HG03521 (cell line): ENCODE results near the gene PTDSS2.
"Not testable (repeated sequence)": the region's sequence is repeated elsewhere in the genome, so short reads cannot be mapped to it uniquely, and the experiment has no call there.

Experiments
- ATAC-seq: cut with Tn5 transposase; IDR thresholded peaks from one replicate; pipeline ENCODE4 v1.9.1; 2021; ENCODE audit warnings: mild to moderate bottlenecking, moderate library complexity; ENCODE audit not compliant: unreplicated experiment

PTDSS2 gene

DNA sequence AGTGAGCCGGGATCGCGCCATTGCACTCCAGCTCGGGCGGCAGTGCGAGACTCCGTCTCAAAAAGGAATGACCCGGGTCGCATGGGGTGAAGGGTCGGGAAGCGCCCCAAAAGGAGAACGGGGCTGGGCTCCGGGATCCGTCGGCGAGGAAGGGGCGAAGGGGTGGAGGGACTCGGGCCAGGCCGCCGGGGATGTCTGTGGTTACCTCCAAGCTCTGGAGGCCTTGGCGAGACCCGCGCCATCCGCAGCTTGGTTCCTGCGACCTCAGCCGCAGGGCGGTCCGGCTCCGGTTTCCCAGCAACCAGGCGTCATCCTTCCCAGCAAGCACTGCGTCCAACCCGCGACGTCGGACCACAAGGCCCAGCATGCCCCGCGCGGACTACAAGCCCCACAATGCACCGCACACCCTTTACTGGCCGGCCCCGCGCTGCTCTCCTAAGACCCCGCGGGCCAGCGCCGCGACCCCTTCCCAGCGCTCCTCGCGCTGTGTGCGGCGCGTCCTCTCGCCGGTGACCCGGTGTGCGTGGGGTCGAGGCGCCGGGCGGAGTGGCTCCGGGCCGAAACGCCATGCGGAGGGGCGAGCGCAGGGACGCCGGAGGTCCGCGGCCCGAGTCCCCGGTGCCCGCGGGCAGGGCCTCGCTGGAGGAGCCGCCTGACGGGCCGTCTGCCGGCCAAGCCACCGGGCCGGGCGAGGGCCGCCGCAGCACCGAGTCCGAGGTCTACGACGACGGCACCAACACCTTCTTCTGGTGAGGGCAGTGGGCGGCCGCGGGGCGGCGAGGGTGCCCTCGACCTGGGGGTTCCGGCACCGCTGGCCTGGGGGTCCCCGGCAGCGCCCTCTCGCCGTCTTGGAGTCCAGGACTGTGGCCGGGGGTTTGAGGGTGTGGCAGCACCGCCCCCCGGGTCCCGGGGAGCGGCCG lies at the start of gene PTDSS2:
Gene PTDSS2 (plus strand): TSS at position 391 of the 920 bp plus-strand sequence. CDS start 177 bp downstream, at position 568.
- ATAC-seq, result peak; percentile 80

DNA sequence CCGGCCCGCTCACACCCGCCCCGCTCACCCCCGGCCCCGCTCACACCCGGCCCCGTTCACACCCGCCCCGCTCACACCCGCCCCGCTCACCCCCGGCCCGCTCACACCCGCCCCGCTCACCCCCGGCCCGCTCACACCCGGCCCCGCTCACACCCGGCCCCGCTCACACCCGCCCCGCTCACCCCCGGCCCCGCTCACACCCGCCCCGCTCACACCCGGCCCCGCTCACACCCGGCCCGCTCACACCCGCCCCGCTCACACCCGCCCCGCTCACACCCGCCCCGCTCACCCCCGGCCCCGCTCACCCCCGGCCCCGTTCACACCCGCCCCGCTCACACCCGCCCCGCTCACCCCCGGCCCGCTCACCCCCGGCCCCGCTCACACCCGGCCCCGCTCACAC lies 48.9 kb upstream of the PTDSS2 start:
- not testable (repeated sequence) for ATAC-seq

DNA sequence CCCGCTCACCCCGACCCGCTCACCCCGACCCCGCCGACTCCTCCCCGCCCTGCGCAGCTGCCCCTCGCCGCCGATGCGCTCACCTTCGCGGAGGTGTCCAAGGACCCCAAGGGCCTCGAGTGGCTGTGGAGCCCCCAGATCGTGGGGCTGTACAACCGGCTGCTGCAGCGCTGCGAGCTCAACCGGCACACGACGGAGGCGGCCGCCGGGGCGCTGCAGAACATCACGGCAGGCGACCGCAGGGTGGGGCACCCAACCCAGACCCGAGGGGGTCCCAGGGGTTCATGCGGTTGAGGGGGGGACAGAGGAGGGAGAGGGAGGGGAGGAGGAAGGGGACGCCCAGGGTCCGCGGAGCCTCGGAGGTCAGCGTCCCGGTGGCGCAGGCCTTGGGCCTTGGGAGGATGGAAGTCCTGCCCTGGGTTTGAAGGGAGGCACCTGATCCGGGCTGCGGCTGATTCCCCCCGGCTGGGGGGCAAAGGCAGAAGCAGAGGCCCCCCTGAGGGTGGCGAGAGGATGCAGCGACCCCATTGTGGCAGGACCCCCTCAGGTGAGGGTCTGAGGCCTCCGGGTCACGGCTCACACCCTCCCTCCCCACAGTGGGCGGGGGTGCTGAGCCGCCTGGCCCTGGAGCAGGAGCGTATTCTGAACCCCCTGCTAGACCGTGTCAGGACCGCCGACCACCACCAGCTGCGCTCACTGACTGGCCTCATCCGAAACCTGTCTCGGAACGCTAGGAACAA lies 46.9 kb upstream of the PTDSS2 start:
- ATAC-seq, result no peak

DNA sequence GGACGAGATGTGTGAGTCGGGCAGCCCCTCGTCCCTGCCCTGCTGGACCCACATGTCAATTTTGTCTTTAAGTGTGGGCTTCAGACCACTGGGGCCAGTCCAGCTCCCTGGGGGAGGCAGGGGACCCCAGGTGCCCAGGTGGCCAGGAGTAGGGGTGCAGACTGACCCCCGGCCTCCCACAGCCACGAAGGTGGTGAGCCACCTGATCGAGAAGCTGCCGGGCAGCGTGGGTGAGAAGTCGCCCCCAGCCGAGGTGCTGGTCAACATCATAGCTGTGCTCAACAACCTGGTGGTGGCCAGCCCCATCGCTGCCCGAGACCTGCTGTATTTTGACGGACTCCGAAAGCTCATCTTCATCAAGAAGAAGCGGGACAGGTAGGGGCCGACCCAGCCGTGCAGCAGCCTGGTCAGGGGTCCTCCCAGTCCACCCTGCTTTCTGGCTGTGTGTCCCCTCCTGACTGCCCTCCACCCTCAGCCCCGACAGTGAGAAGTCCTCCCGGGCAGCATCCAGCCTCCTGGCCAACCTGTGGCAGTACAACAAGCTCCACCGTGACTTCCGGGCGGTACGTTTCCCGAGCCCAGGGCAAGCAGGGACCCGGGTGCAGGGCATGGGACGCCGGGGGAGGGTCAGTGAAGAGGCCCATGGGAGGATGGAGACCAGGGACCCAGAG lies 46.2 kb upstream of the PTDSS2 start:
- no peak for ATAC-seq

GRCh38 chr11:404551-405264 lies 45.4 kb upstream of the PTDSS2 start:
- no peak for ATAC-seq

GRCh38 chr11:405323-405953 lies 44.6 kb upstream of the PTDSS2 start:
- no peak for ATAC-seq

DNA sequence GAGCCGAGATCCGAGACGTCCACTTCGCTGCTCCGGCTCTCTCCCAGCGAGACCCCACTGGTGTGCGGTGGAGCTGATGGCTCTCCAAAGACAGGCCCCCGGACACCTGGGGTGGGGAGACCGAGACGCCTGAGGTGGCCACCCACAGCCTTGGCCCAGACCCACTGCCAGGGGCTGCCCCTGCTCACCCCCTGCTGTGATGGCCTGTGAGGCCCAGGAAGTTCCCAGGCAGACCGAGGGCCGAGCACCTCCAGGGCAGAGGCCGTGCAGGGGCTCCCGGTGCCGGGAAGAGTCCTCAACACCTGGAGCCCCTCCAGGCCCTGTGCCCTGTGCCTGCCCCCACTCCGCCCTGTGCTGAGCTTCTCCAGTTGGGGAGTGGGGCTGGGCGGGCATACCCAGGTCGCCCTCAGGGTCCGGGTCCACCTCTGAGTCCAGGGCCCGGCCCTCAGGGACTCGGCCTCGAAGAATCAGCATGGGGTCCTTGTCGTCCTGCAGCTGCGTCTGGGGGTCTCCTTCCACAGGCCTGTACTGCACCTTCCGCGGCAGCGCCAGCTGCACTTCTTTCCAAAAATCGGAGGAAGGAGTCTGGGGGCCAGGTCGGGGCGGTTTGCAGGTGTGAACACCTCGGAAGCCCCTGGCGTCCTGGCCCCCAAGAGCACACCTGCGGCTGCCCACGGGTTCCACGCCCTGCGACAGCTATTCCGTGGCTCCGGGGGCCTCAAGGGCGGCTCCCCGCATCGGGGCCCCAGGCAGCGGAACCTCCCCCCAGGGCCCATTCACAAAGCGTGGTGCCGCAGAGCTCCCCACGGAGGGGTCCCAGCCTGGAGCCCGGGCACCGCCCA lies 43.9 kb upstream of the PTDSS2 start:
- no peak for ATAC-seq

- ATAC-seq, result peak; percentile 79
Measured at GRCh38 chr11:406796-407650, 43.1 kb upstream of the PTDSS2 start.

DNA sequence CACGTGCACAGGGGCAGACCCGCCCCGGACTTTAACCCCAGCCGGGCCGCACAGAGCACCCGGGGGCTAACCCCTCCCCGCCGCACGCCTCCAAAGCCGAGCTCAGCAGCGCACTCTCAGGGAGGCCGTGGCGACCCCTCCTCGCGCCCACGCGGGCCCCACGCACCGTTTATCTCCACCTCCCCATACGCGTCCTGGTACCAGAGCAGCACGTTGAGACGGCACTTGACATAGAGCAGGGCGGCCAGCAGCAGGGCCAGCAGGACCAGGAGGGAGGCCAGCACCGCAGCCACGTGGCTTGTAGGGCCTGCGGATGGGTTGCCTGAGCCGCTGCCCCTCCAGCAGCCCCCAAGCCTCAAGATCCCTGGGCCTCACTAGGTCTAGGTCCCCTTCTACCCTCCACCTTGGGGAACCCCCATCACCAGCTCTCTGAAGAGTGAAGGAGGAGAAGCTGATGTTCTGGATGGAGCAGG lies 42.4 kb upstream of the PTDSS2 start:
- ATAC-seq, result peak; percentile 6

DNA sequence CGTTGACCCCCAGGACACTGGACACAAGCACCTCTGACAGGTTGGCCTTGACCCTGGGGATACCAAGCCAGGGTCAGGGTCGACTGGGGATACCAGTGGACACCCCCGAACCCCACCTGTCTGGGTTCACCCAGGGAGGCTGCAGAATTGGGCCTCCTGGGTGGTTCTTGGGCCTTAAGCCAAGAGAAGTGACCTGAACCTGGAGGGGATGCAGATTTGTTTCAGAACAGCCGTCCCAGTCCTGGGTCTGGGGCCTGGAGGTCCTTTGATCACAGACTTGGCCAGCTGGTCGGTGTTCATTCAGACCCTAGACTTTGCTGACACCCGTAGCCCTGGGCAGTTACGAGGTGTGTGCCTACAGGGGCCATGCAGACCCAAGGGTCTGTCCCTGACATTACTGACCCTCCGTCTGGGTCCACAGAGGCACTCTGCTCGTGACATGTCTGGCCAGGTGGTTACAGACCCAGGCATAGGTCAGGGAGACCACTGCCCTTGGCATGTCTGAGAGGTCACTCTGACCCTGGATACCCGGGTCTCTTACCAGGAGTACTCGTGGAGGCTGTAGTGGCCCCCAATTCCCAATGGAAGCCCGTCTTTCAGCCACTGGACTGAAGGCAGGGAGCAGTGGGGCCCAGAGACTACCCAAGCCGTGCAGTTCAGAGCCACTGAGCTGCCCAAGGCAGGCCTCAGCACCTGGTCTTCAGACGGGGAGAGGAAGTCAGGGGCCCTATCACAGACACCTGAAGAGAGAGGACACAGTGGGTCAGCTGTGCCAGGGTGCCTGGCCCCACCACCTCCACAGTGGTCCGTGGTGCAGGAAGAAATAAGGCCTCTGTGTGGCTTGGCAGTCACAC lies 41.7 kb upstream of the PTDSS2 start:
- ATAC-seq, result no peak

GRCh38 chr11:409008-409599 lies 41.0 kb upstream of the PTDSS2 start:
- ATAC-seq, result no peak

DNA sequence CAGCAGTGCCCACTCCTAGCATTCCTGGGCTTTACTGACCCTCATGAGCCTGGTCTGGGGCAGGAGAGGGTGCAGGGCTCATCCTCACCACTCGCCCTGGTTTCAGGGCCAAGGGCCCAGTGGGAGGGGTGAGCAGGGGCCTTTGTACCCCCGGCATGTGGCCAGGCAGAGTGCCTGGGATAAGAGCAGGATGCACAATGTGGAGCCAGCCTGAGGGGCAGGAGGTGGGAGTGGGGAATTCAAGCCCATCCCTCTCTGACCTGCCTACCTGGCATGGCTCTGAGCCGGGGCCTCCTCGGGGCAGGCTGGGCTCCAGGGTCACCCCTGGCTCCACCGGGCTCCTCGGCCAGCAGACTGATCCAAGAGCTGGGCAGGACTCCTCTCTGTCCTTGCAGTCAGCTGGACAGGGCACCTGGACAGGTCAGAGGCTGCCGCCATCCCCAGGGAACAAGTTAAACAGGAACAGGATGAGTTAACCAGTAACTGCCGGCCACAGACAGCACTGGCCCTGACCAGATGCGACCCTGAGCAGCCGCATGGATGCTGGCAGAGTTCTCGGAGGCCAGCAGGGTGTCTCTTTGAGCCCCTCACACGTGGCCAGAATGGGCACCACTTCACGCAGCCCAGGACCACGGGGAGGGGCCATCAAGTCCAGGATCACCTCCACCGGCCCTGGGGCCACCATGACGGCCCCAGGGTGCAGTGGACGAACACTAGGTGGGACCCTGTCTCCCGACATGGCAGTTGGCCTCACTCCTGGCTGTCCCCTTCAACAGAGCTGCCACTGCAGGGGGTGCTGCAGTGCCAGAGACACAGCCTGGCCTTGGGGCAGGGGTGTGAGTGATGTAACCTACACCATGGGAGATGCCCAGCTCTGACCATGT lies 40.2 kb upstream of the PTDSS2 start:
- no peak for ATAC-seq

- ATAC-seq, result not testable (repeated sequence)
Measured at GRCh38 chr11:410711-411110, 39.4 kb upstream of the PTDSS2 start.

DNA sequence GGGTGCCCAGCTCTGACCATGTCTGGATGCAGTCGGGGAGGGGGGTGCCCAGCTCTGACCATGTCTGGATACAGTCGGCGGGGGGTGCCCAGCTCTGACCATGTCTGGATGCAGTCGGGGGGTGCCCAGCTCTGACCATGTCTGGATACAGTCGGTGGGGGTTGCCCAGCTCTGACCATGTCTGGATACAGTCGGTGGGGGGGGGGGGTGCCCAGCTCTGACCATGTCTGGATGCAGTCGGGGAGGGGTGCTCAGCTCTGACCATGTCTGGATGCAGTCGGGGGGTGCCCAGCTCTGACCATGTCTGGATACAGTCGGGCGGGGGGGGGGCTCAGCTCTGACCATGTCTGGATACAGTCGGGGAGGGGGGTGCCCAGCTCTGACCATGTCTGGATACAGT lies 38.6 kb upstream of the PTDSS2 start:
- ATAC-seq, result not testable (repeated sequence)

- no peak for ATAC-seq
Measured at GRCh38 chr11:412641-413119, 37.4 kb upstream of the PTDSS2 start.
